Upper lobe of right lung (tissue), 1 donor: ENCODE measurements around the gene NRXN3. TPM values are rescaled to one million over a fixed set of nuclear protein-coding genes. Genes with fewer than 3 reads are reported as not detected.

Experiments
- ATAC-seq: fragments of 200-7000 bp; cut with Tn5 transposase; one replicate; pipeline ENCODE4 v1.9.1; 2020; ENCODE audit warnings: mild to moderate bottlenecking, moderate library complexity
- DNase-seq: peaks from one replicate; pipeline ENCODE4 v3.0.0-alpha.2; 2020
- H3K27ac ChIP-seq: fragments of 200-600 bp; one replicate; pipeline ENCODE4 v1.8.0; 2022
- H3K27me3 ChIP-seq: fragments of 200-600 bp; one replicate; pipeline ENCODE4 v1.8.0; 2022; ENCODE audit warnings: mild to moderate bottlenecking
- H3K36me3 ChIP-seq: fragments of 200-600 bp; one replicate; pipeline ENCODE4 v1.8.0; 2022
- H3K4me1 ChIP-seq: fragments of 200-600 bp; one replicate; pipeline ENCODE4 v1.8.0; 2022
- H3K4me3 ChIP-seq: fragments of 200-600 bp; one replicate; pipeline ENCODE4 v1.8.0; 2022; ENCODE audit warnings: mild to moderate bottlenecking
- H3K9me3 ChIP-seq: fragments of 200-600 bp; one replicate; pipeline ENCODE4 v1.8.0; 2022
- CTCF ChIP-seq: fragments of 200-600 bp; IDR thresholded peaks from one replicate; pipeline ENCODE4 v1.8.0; 2022; ENCODE audit warnings: antibody characterized with exemption
- intact Hi-C: fragments of 100-400 bp; cut with DNase I; formaldehyde crosslinking; loops from one replicate; pipeline ENCODE4 v1.11.0; 2022
- total RNA-seq: library from RNA; stranded (reverse); fragmentation: NEBNext Ultra II Directional; extraction: Animal tissue kit (Norgen Biotek cat#: 25700); gene quantifications from one replicate; pipeline ENCODE4 v1.2.1, GENCODE V29; 2021
- donor health status: DM: no; HTN: yes; CAD: no; lungs with severe emphysema.

NRXN3 gene
- total RNA-seq, 1 donor from 2014 or later, result 10.0 TPM

DNA sequence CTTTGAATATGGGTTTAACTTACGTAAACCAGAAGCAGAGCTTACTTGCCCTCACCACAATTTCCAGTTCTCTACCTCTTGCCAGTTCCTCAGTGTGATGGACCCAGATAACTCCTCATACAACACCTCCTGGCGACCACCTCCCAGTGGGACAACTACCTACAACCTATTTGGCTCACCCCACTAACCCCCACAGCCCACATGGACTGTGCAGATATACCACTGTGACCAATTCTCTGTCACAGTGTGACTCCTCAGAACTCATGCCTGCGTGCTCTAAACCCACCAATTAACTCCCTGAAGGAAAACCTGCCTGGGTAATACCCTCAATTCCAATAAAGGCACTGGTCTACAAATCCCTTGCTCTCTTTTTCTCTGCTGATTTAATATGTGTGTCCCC is 1729.4 kb downstream of the NRXN3 start:
- ATAC-seq, result no peak

GRCh38 chr14:79904497-79904896 is 1734.3 kb downstream of the NRXN3 start:
- no peak overlapping the region for H3K4me3 ChIP-seq
- no peaks in the 10 kb centered on the region for H3K27me3 ChIP-seq
- ATAC-seq, result no peak
- no peaks in the 10 kb centered on the region for H3K9me3 ChIP-seq
- no peak overlapping the region for H3K27ac ChIP-seq
- H3K4me1 ChIP-seq, result no peaks in the 10 kb centered on the region
- DNase-seq, result no peak
- TF ChIP-seq CTCF, result no peak
- intact Hi-C loops, result no loop called here
- no peaks in the 10 kb centered on the region for H3K36me3 ChIP-seq

More for the DNA sequence above, 1729.4 kb downstream of the NRXN3 start:
- Histone ChIP-seq H3K27me3 (no peaks in the 10 kb centered on the region), H3K4me3 (no peak overlapping the region), H3K36me3 (no peaks in the 10 kb centered on the region), H3K27ac (no peak overlapping the region), H3K4me1 (no peaks in the 10 kb centered on the region), H3K9me3 (no peaks in the 10 kb centered on the region)
- TF ChIP-seq CTCF, result no peak
- no peak for DNase-seq
- intact Hi-C loops, result no loop called here

GRCh38 chr14:79906994-79907393 is 1736.8 kb downstream of the NRXN3 start:
- TF ChIP-seq CTCF, result no peak
- Histone ChIP-seq H3K4me1 (no peaks in the 10 kb centered on the region), H3K4me3 (no peak overlapping the region), H3K27me3 (no peaks in the 10 kb centered on the region), H3K27ac (no peak overlapping the region), H3K9me3 (no peaks in the 10 kb centered on the region), H3K36me3 (no peaks in the 10 kb centered on the region)
- DNase-seq (no peak), ATAC-seq (no peak)
- intact Hi-C loops, result no loop called here

- DNase-seq (no peak), ATAC-seq (no peak)
- H3K4me3 ChIP-seq, result no peak overlapping the region
- intact Hi-C loops, result no loop called here
- no peak overlapping the region for H3K27ac ChIP-seq
- no peak for TF ChIP-seq CTCF
- H3K4me1 ChIP-seq, result no peaks in the 10 kb centered on the region
- no peaks in the 10 kb centered on the region for H3K27me3 ChIP-seq
- H3K9me3 ChIP-seq, result no peaks in the 10 kb centered on the region
- H3K36me3 ChIP-seq, result no peaks in the 10 kb centered on the region
Observed at GRCh38 chr14:79910086-79910485, 1739.9 kb downstream of the NRXN3 start.

- ATAC-seq, result no peak
- intact Hi-C loops, result no loop called here
- Histone ChIP-seq H3K9me3 (no peaks in the 10 kb centered on the region), H3K27me3 (no peaks in the 10 kb centered on the region), H3K4me3 (no peak overlapping the region), H3K27ac (no peak overlapping the region), H3K36me3 (no peaks in the 10 kb centered on the region), H3K4me1 (no peaks in the 10 kb centered on the region)
- no peak for TF ChIP-seq CTCF
- no peak for DNase-seq
Observed at GRCh38 chr14:79911744-79912143, 1741.6 kb downstream of the NRXN3 start.

DNA sequence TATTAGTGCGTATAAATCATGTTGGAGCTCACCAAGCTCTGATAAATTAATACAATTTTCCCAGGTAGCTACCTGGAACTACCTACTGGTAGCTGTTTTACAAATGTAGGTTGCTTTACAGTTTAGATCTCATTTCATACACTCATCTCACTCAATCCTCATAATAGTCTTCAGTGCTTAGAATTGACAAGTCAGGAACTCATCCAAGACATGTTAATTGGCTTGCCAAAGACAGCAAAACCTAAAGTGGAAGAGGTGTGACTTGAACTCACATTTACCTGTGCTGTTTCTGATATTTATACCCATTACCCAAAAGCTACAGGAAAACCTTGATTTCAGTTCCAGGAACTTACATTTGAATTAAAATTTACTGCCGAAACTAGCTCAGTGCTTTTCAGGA is 1744.4 kb downstream of the NRXN3 start:
- intact Hi-C loops, result no loop called here
- no peak for TF ChIP-seq CTCF
- ATAC-seq, result no peak

More for the DNA sequence above, 1744.4 kb downstream of the NRXN3 start:
- H3K27me3 ChIP-seq, result no peaks in the 10 kb centered on the region
- H3K4me3 ChIP-seq, result no peak overlapping the region
- H3K36me3 ChIP-seq, result no peaks in the 10 kb centered on the region
- no peak overlapping the region for H3K27ac ChIP-seq
- H3K9me3 ChIP-seq, result no peaks in the 10 kb centered on the region
- no peaks in the 10 kb centered on the region for H3K4me1 ChIP-seq
- no peak for DNase-seq
